OCI-LY1 (cell line): ENCODE data around the gene POLD4.

Source experiments
- CTCF ChIP-seq: fragments of 200-600 bp; sonication (generic), shearing (Covaris generic); IDR thresholded peaks from 2 replicates; pipeline ENCODE4 v1.5.1; 2017; ENCODE audit warnings: mild to moderate bottlenecking, antibody characterized with exemption, low read length, moderate library complexity, mixed read lengths
- EZH2 ChIP-seq: fragments of 200-600 bp; sonication (generic), shearing (Covaris generic); IDR thresholded peaks from 2 replicates; pipeline ENCODE4 v1.8.0; 2017; ENCODE audit warnings: borderline replicate concordance, mixed run types, mild to moderate bottlenecking, antibody characterized with exemption, low read length, moderate library complexity, mixed read lengths

DNA sequence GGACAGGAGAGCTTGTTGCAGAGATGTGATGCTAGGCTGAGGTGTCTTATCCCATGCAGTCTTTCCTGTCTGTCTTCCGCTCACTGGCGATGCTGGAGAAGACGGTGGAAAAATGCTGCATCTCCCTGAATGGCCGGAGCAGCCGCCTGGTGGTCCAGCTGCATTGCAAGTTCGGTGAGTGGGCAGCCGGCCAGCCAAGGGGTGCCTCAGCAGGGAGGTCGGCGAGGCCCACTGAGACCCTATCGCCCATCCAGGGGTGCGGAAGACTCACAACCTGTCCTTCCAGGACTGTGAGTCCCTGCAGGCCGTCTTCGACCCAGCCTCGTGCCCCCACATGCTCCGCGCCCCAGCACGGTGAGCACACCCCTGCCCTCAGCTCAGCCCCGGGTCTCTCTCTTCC is 40.1 kb upstream of the POLD4 start:
- no peak for TF ChIP-seq CTCF
- TF ChIP-seq EZH2 = no peak
